GM23338 (cell line): Measurements from ENCODE around the gene TMEM14B.

Experiments used
- POLR2AphosphoS5 ChIP-seq: IDR thresholded peaks from 2 replicates; pipeline ENCODE4 v1.6.1; 2016; ENCODE audit warnings: antibody characterized with exemption, low read depth
- TF ChIP-seq, protein P1 (sequence below), 2 experiments: fragments of 200-600 bp in 1 of 2; sonication (generic) in 1 of 2; conservative IDR thresholded peaks; 2 replicates each; pipeline versions ENCODE4 v1.5.1 to v1.6.1; 2016 to 2017; ENCODE audit warnings: antibody characterized with exemption in 2 of 2, low read depth in 2 of 2, mild to moderate bottlenecking in 2 of 2, moderate library complexity in 1 of 2

GRCh38 chr6:10759884-10760329 is 12.3 kb downstream of the TMEM14B start:
- TF ChIP-seq, protein P1, sequence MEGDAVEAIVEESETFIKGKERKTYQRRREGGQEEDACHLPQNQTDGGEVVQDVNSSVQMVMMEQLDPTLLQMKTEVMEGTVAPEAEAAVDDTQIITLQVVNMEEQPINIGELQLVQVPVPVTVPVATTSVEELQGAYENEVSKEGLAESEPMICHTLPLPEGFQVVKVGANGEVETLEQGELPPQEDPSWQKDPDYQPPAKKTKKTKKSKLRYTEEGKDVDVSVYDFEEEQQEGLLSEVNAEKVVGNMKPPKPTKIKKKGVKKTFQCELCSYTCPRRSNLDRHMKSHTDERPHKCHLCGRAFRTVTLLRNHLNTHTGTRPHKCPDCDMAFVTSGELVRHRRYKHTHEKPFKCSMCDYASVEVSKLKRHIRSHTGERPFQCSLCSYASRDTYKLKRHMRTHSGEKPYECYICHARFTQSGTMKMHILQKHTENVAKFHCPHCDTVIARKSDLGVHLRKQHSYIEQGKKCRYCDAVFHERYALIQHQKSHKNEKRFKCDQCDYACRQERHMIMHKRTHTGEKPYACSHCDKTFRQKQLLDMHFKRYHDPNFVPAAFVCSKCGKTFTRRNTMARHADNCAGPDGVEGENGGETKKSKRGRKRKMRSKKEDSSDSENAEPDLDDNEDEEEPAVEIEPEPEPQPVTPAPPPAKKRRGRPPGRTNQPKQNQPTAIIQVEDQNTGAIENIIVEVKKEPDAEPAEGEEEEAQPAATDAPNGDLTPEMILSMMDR (conservative IDR thresholded peaks at IDR 0.05; ENCODE audit: low read depth in 2 of 2): no peak
- TF ChIP-seq POLR2AphosphoS5: no peak
